ENCODE data around the gene NAV2.

DNA sequence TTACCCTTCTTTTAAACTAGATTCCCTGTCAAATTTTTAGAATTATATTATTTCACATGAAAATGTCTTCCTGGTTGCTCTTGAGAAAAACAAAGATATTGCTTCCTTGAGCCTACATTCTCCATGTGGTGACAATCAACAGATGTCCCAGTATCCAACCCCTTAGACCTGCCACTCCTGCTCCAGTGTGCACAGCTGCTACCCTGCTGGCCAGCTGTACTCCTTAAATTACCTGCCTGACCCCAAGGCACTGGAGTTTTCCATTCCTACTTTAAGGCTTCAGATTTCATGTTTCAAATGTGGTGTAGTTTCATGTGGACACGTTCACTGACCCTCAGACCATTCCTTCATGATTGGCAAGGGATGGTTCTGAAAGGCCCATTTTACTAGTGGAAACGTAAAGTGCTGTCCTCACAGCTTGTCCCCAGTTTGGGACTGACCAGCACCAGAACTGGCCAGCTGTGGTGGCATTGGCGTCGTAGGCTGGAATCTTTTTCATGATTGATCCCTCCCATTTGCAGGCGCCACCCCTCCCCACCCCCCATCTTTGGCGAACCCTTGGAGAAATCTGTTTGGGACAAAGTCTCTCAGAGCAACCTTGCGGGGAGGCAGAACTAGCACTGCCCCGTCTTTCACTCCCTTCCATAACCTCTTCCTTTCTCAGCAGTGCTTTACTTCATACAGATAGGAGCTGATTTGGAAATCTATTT, 324.1 kb downstream of the NAV2 start:
- no peak for TF ChIP-seq EZH2 (IDR thresholded peaks at IDR 0.05; ENCODE audit: low read depth)
- TF ChIP-seq, protein P1, sequence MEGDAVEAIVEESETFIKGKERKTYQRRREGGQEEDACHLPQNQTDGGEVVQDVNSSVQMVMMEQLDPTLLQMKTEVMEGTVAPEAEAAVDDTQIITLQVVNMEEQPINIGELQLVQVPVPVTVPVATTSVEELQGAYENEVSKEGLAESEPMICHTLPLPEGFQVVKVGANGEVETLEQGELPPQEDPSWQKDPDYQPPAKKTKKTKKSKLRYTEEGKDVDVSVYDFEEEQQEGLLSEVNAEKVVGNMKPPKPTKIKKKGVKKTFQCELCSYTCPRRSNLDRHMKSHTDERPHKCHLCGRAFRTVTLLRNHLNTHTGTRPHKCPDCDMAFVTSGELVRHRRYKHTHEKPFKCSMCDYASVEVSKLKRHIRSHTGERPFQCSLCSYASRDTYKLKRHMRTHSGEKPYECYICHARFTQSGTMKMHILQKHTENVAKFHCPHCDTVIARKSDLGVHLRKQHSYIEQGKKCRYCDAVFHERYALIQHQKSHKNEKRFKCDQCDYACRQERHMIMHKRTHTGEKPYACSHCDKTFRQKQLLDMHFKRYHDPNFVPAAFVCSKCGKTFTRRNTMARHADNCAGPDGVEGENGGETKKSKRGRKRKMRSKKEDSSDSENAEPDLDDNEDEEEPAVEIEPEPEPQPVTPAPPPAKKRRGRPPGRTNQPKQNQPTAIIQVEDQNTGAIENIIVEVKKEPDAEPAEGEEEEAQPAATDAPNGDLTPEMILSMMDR (conservative IDR thresholded peaks at IDR 0.05): no peak

Measured in PC-9 (cell line).